ENCODE measurements around the gene SORCS3. TPM values are rescaled to one million over a fixed set of nuclear protein-coding genes. Genes with fewer than 3 reads are reported as not detected.

Gene SORCS3
- total and polyA plus RNA-seq, 9 of the 15 experiments (the other 6 are each of a cell fraction or from before 2014, with no cell fraction given) = not detected

DNA sequence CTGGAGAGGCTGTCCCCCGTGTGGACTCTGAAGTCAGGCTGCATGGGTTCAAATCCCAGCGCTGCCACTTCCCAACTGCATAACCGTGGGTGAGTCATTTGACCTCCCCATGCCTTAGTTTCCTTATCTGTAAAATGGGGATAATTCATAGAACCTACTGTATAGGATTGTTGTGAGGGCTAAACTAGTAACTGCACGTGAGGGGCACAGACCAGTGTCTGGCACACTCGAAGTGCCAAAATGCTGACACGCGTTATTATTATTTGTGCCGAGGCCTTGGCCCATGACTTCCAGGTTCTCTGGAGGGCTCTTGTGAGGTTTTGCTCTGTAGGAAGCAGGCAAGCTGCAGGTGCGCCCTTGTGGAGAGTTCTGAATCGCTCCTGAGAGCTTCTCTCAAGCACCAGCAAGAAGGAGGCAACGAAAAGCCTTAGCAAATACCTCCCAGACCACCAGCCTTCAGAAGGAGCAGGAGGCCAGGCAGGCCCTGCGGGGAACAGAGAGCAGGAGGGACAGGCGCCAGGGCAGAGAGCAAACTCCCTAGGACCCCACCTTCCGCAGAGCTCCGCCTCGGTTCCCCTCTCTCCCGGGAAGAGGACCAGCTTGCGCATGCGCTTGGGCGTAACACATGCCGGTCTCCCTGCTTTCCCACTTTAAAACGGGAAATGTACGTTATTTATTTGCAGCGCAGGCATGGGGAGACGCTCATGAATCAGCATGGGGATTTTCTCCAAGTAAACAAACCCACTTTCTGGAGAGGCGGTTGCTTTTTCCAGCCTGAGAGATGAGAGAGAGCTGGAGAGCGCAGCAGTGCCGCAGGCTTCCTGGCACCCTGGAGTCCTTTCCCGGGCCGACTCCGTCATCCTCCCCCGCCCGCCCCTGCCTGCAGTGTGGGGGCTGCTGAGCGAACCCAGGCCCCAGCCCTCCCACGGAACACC, 39.6 kb downstream of the SORCS3 start:
- Histone ChIP-seq H3K79me2 (ENCODE audit: control insufficient read depth, insufficient read depth, low read length) (no peaks in the 10 kb centered on the region), H3K27ac (ENCODE audit: extremely low read depth, low read depth, low read length) (no peak overlapping the region), H3K36me3 (ENCODE audit: control insufficient read depth, insufficient read depth, low read length) (no peaks in the 10 kb centered on the region), H3K9me1 (ENCODE audit: control insufficient read depth, insufficient read depth, low read length) (no peaks in the 10 kb centered on the region), H3K4me2 (ENCODE audit: insufficient read depth, low read length) (no peak overlapping the region), H4K20me1 (replicated peaks; ENCODE audit: control insufficient read depth, insufficient read depth, low read length) (no peaks in the 10 kb centered on the region), H3K9ac (ENCODE audit: insufficient read depth in 1 of 2, low read depth in 2 of 2, low read length in 2 of 2) (no peak overlapping the region), H3K9me3 (replicated peaks; ENCODE audit: control insufficient read depth, insufficient read depth, low read depth, low read length) (no peaks in the 10 kb centered on the region), H2AFZ (ENCODE audit: low read depth, low read length) (no peak overlapping the region), H3K4me1 (replicated peaks in 1 of 2; ENCODE audit: control insufficient read depth in 2 of 2, insufficient read depth in 2 of 2, low read length in 2 of 2) (no peaks in the 10 kb centered on the region), H3K4me3 (no peak overlapping the region), H3K27me3 (ENCODE audit: control insufficient read depth in 2 of 2, insufficient read depth in 2 of 2, low read length in 2 of 2) (no peaks in the 10 kb centered on the region)
- ATAC-seq (no peak), DNase-seq (ENCODE audit: extremely low read depth in 1 of 4, low spot score in 3 of 4) (no peak), FAIRE-seq (no peak)
- intact Hi-C loops (cut with micrococcal nuclease) = no loop called here
- BruUV-seq (replicated peaks) = no TSS peak
- 9% methylated on average over 21 of the region's 35 CpGs for WGBS (ENCODE audit: insufficient coverage, low coverage, missing lambda C conversion rate)
- in situ Hi-C loops (cut with MboI) = no loop called here
- TF ChIP-seq ZNF12 (CRISPR knock-in tag; IDR thresholded peaks at IDR 0.05) (no peak), KAT7 (CRISPR knock-in tag; IDR thresholded peaks at IDR 0.05; ENCODE audit: borderline replicate concordance) (no peak), NRF1 (conservative IDR thresholded peaks at IDR 0.05 in 1 of 2, IDR thresholded peaks at IDR 0.05 in 1 of 2) (peak; percentile 63 to 71)
- CTCF ChIA-PET (ENCODE audit: low intra/inter-chr PET ratio) = no interaction called here
- POLR2A ChIA-PET = interaction anchor here (0.6 kb wide), 1 partner anchor 315 kb away, joined by 3 read pairs; no protein-coding TSS in a partner anchor

GRCh38 chr10:104681485-104681884, 40.4 kb downstream of the SORCS3 start:
- in situ Hi-C loops (cut with MboI) (no loop called here), intact Hi-C loops (cut with micrococcal nuclease) (no loop called here)
- H3K9me3 ChIP-seq (replicated peaks; ENCODE audit: control insufficient read depth, insufficient read depth, low read depth, low read length) = no peaks in the 10 kb centered on the region
- H2AFZ ChIP-seq (ENCODE audit: low read depth, low read length) = no peak overlapping the region
- CTCF ChIA-PET (ENCODE audit: low intra/inter-chr PET ratio) = no interaction called here
- WGBS (ENCODE audit: insufficient coverage, low coverage, missing lambda C conversion rate) = 0% methylated on average over 2 of the region's 2 CpGs
- no peaks in the 10 kb centered on the region for H3K27me3 ChIP-seq (ENCODE audit: control insufficient read depth in 2 of 2, insufficient read depth in 2 of 2, low read length in 2 of 2)
- no peak overlapping the region for H3K27ac ChIP-seq (ENCODE audit: extremely low read depth, low read depth, low read length)
- H3K79me2 ChIP-seq (ENCODE audit: control insufficient read depth, insufficient read depth, low read length) = no peaks in the 10 kb centered on the region
- H3K36me3 ChIP-seq (ENCODE audit: control insufficient read depth, insufficient read depth, low read length) = no peaks in the 10 kb centered on the region
- no peak overlapping the region for H3K4me3 ChIP-seq
- no peaks in the 10 kb centered on the region for H3K9me1 ChIP-seq (ENCODE audit: control insufficient read depth, insufficient read depth, low read length)
- DNase-seq (ENCODE audit: extremely low read depth in 1 of 4, low spot score in 3 of 4) (no peak), ATAC-seq (no peak), FAIRE-seq (no peak)
- H4K20me1 ChIP-seq (replicated peaks; ENCODE audit: control insufficient read depth, insufficient read depth, low read length) = no peaks in the 10 kb centered on the region
- POLR2A ChIA-PET = interaction anchor here (0.6 kb wide), 1 partner anchor 314 kb away, joined by 3 read pairs; no protein-coding TSS in a partner anchor
- no peak overlapping the region for H3K9ac ChIP-seq (ENCODE audit: insufficient read depth in 1 of 2, low read depth in 2 of 2, low read length in 2 of 2)
- no peaks in the 10 kb centered on the region for H3K4me1 ChIP-seq (replicated peaks in 1 of 2; ENCODE audit: control insufficient read depth in 2 of 2, insufficient read depth in 2 of 2, low read length in 2 of 2)
- no peak overlapping the region for H3K4me2 ChIP-seq (ENCODE audit: insufficient read depth, low read length)
- no TSS peak for BruUV-seq (replicated peaks)
- TF ChIP-seq BRD4 (IDR thresholded peaks at IDR 0.05) (no peak), RBM25 (IDR thresholded peaks at IDR 0.05; ENCODE audit: low read depth, low read length, severe bottlenecking) (peak; percentile 34), SRF (CRISPR knock-in tag; IDR thresholded peaks at IDR 0.05) (no peak), SMC3 (conservative IDR thresholded peaks at IDR 0.05; ENCODE audit: insufficient read depth, low read depth, low read length) (no peak)

Data from K562 (cell line).